Measurements from ENCODE around the gene SMC5. TPM values are rescaled to one million over a fixed set of nuclear protein-coding genes. Genes with fewer than 3 reads are reported as not detected.

The SMC5 gene
- total RNA-seq, 4 donors from 2014 or later, result 20.8 to 45.4 (median 31.4) TPM

GRCh38 chr9:70382046-70382708 is 123.4 kb downstream of the SMC5 start:
- no peak for DNase-seq (ENCODE audit: low spot score)
- TF ChIP-seq CTCF (IDR thresholded peaks at IDR 0.05), result no peak
- ATAC-seq (ENCODE audit: low FRiP score), result no peak

GRCh38 chr9:70382709-70383605 is 124.2 kb downstream of the SMC5 start:
- ATAC-seq (ENCODE audit: low FRiP score) (peak; percentile 22), DNase-seq (ENCODE audit: low spot score) (no peak)
- no peak for TF ChIP-seq CTCF (IDR thresholded peaks at IDR 0.05)

- DNase-seq (ENCODE audit: low spot score) (no peak), ATAC-seq (ENCODE audit: low FRiP score) (no peak)
- TF ChIP-seq CTCF (IDR thresholded peaks at IDR 0.05), result no peak
Observed at GRCh38 chr9:70385426-70385825, 126.6 kb downstream of the SMC5 start.

- no peak for TF ChIP-seq CTCF (IDR thresholded peaks at IDR 0.05)
- no peak for ATAC-seq (ENCODE audit: low FRiP score)
Observed at GRCh38 chr9:70387663-70388062, 128.9 kb downstream of the SMC5 start.

GRCh38 chr9:70389188-70389587 is 130.4 kb downstream of the SMC5 start:
- TF ChIP-seq CTCF (IDR thresholded peaks at IDR 0.05), result no peak
- ATAC-seq (ENCODE audit: low FRiP score), result no peak
- DNase-seq (ENCODE audit: low spot score), result no peak

More at GRCh38 chr9:70387663-70388062, 128.9 kb downstream of the SMC5 start:
- DNase-seq (ENCODE audit: low spot score), result no peak

- ATAC-seq (ENCODE audit: low FRiP score) (peak; percentile 49), DNase-seq (ENCODE audit: low spot score) (no peak)
- TF ChIP-seq CTCF (IDR thresholded peaks at IDR 0.05), result no peak
Observed at GRCh38 chr9:70389621-70390266, 131.0 kb downstream of the SMC5 start.
